ENCODE measurements around the gene NRDC.
"Not testable (repeated sequence)": the region's sequence is repeated elsewhere in the genome, so short reads cannot be mapped to it uniquely, and the experiment has no call there.

Gene NRDC

DNA sequence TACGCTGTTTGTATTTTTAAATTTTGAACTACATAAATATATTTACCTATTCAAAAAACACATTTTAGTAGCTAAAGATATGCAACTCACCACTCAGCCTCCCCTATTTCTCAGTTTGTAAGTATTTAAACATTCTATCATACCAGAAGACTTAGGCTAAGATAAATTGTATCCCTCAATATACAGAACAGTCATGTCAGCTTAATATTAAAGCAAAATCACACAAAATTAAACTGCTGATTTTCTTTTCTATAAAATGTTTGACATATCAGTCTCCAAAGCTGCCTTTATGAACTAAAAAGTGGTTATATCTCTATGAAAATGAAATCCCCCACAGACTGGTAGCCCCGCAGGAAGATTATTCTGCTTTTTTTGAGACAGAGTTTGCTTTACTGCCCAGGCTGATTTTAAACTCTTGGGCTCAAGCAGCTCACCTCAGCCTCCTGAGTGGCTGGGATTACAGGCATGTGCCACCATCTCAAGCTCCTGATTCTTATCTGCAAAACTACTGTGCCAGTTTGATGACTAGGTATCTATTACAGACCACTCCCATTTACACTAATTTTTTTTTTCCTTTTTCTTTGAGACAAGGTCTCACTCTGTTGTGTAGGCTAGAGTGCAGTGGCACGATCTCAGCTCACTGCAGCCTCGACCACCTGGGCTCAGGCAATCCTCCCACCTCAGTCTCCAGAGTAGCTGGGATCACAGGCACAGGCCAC is 37.6 kb downstream of the NRDC start:
- no peak for DNase-seq (ENCODE audit: low spot score)

DNA sequence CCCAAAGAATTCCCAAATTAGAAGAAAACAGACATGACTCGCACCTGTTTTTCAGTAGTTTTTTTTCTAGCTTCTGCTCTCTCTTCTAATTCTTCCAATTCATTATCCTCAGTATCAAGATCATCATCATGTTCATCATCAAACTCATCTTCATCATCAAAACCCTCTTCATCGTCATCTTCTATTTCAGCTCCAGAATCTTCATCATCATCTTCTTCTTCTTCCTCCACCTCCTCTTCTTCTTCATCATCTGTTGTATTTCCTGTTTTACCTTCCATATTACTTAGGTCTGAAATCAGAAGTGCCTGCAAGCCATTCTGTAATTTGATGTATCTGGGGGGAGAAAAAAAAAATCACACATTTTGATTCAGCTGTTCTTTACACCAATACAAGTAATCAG is 38.3 kb downstream of the NRDC start:
- no peak for DNase-seq (ENCODE audit: low spot score)

DNA sequence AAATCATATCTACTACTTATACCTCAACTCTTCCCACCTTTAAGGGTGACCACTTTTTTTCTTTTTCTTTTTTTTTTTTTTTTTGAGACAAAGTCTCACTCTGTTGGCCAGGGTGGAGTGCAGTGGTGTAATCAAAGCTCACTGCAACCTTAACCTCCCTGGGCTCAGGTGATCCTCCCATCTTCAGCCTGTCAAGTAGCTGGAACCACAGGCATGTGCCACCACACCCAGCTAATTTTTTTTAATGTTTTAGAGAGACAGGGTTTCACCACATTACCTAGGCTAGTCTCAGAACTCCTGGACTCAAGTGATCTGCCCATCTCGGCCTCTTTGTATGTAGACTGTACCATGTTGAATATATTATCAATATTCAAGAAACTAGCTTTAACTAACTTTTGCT is 39.4 kb downstream of the NRDC start:
- DNase-seq (ENCODE audit: low spot score), result no peak

DNA sequence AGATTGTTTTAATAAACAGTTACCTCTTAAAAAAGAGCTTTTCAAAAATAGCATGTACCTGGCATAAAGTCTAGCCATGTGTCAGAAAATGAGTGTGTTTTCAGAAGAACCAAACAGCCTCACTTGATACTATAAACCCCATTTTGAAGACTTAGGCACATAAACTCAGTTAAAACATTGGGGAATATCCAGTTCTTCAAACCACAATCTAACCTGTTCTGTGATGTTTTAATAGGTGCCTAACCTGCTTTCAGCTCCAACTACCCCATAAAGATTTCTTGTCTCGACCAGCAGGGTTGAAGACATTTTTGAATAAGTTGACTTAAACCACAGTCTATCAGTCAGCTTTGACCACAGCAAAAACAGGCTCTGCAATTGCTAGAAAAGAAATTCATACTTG is 41.3 kb downstream of the NRDC start:
- DNase-seq (ENCODE audit: low spot score), result no peak

DNA sequence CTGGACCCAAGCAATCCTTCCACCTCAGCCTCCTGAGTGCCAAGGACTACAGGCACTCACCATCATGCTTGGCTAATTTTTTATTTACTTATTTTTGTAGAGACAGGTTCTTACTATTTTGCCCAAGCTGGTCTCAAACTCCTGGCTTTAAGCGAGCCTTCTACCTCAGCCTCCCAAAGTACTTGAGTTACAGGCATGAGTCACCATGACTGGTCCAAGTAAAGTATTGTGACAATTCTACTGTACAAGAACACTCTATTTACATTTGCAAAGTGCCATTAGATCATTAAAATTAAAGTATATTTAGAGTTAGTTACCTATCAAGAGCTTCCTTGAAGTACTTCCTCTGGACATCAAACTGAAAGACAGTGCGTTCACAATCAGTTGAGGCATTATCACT is 44.8 kb downstream of the NRDC start:
- no peak for DNase-seq (ENCODE audit: low spot score)

DNA sequence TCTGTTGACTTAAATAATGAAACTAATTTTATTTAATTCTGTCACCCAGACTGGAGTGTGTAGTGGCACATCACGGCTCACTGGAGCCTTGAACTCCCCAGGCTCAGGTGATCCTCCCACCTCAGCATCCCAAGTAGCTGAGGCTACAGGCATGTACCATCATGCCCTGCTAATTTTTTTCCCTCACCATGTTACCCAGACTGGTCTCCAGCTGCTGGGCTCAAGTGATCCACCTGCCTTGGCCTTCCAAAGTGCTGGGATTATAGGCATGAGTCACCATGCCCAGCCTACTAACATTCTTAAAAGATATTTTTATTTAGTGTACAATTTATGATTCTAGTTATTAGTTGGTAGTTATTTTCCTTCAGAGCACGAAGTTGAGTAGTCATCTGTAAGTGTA is 49.5 kb downstream of the NRDC start:
- DNase-seq (ENCODE audit: low spot score), result no peak

DNA sequence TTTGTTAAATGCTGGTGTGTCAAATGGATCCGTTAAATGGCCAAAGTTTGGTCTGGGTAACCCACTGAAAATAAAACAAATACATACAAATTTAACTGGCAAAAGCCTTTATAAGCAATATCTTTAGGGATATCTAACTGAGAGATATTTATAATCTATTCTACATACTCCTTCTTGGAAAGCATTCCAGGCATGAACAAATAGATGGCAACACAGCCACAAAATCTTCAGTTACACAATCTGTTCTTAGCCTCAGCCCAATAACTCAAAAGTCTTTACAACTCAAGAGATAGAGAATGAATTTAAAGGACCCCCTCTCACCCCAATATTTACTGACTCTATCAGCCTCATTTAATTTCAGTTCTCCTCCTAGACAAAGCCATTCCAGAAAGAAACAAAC is 58.7 kb downstream of the NRDC start:
- no peak for DNase-seq (ENCODE audit: low spot score)

DNA sequence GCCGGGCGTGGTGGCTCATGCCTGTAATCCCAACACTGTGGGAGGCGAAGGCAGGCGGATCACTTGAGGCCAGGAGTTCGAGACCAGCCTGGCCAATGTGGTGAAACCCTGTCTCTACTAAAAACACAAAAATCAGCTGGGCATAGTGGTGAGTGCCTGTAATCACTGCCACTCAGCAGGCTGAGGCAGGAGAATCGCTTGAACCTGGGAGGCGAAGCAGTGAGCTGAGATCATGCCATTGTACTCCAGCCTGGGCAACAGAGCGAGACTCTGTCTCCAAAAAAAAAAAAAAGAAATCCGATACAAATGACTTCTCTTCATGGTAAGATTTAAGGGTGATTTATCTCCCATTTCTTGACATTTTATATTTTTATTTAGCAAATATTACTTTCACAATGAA is 59.5 kb downstream of the NRDC start:
- DNase-seq (ENCODE audit: low spot score), result not testable (repeated sequence)

DNA sequence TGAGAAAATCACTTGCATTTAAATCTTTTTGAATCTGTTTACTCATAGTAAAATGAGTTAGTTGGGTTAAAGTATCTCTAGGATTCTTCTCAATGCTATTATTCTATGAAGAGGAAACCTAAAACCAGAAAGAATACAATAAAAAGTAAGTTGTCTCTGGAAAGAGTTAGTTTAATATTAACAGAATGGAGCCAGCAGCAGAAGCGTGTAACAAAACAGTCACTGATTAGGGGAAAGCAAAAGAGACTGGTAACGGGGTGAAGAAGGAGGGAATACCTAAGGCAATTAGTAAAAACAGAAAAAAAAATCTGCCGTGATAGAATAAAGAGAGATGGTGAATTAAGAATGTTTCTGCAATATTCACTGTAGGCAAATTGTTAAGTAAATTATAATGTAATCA is 60.0 kb downstream of the NRDC start:
- no peak for DNase-seq (ENCODE audit: low spot score)

DNA sequence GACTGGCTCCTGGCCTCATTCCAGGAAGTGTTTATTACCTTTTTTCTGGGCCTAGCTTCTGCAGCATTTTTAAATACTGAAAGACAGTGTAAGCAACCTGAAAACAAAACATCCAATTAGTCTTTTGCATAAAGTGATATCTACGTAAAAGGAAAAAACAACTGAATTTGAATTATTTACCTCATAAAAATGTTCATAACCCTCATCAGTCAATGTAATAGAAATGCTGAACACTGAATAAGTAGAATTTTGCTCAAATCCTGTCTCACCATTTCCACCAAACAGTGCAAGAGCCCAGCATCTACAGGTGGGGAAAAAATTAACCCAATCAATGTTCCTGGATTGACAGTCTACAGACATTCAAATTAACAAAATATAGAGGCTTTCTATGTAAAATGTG is 64.0 kb downstream of the NRDC start:
- no peak for DNase-seq (ENCODE audit: low spot score)

DNA sequence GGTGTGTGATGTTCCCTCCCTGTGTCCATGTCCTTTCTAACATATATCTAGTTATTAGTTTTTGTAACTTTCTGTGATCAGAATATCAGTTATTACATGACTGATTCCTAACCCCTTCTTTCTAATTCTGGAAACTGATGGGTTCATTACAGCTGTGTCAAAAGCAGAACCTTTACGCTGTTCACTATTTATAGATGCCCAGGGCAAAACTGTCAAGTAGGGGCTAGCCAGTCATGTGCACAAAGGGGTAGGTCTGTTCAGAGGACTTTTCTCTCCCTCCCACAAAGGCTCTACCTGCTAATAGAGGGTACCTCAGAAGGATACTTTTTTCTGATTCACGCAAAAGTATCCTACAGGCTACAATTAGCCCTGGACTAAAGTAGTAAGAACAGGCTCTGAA is 79.2 kb downstream of the NRDC start:
- DNase-seq (ENCODE audit: low spot score), result no peak

DNA sequence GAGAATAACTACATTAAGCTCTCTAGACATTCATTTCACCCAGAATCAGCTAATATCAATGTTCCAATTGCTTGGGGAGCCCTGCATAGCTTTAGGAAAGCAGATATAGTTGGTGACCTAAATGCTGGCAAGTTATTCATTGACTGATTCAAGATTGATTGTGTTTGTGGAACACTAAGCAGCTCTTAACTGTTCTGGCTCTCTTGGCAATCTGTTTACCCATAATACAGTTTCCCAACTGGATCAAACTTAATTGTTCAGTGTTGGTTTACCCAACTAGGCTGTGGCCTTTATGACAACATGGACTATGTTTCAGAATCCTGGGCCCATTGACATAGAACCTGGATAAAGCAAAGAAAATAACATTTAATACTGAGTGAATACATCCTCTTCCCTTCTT is 83.7 kb downstream of the NRDC start:
- no peak for DNase-seq (ENCODE audit: low spot score)

DNA sequence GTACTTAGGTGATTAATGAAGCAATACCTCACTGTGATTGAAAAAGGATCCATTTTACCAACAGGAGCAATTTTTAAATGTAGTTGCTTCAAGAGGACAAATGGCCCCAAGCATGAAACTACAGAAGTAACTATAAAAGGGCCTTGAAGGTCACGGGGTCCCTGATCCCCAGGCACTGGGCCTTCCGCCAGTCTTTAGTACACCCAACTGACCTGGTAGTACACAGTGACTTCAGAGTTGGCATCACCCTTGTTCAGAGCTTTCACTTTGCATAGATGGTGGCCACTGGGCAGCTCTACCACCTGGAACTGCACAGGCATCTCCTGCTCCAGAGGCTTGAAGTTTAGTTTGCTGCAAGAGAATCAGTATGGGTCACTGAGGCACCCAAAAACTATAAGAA is 84.3 kb downstream of the NRDC start:
- DNase-seq (ENCODE audit: low spot score), result no peak

DNA sequence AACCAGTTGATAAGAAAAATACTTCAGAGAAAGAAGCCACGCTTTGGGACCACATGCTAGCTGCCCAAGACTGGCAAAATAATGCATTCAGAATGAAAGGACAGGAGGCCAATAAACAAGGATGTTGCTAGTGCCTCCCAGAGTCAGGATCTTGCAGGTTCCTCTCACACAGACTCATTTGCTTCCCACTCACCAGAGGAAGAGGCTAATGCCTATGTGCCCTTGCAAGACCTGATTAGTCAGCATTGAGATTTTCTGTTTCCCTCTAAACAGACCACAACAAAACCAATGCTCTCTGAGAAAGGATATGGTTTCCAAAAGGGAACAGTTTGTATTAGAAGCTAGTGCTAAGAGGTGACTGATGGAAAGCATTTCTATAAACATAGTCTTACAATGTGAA is 85.7 kb downstream of the NRDC start:
- no peak for DNase-seq (ENCODE audit: low spot score)

DNA sequence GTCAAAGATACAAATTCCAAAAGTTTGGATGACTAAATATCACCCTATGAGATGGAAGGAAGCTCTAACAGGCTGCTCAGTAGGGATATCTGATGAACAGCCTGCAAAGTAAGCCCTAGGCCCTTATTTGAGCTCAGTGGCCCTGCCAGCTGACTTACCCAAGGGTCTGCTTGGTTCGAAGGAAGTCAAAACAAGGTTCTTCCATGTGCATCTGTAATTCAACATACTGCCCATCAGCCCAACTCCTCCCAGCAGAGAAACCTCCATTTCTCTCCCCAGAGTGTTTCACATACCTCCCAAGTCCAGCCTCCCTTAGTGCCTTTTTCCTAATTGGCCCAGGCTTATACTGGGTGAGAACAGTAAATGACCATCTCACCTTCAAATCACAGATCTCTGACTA is 86.6 kb downstream of the NRDC start:
- no peak for DNase-seq (ENCODE audit: low spot score)

DNA sequence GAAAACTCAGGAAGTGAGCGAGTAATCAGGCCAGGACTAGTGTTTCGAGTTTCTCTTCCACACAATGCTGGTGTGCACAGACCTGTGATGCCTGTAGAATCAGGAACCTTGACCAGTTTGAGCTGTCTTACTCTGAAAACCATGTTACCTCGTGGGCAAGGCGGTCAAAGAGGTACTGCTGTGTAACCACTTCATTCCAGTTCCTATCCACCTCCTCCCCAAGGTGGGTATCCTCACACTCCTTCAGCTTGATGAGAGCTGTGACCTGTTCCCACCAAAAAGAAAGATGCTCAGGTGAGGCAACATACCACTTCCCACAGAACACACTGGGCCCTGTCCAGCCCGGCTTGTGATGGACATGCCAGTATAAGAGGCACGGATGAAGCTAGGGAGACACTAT is 88.1 kb downstream of the NRDC start:
- DNase-seq (ENCODE audit: low spot score), result no peak

DNA sequence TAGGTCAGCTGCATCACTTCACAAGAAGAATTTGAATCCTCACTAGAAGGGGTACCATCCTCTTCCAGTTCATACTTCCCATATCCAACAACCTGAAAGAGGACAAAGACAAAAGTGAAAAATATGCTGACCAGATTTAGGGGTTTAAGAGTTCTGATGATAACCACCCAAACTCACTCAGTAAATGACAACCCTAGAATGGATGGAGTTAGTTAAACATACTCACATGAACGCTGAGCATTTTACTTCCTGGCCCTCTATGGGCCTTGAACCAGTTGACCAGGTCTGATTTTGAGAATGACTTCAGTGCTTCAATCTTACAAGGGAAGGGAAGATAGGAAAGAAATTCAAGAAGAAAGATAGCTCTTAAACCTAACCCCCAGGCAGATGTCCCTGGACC is 89.2 kb downstream of the NRDC start:
- DNase-seq (ENCODE audit: low spot score), result no peak

DNA sequence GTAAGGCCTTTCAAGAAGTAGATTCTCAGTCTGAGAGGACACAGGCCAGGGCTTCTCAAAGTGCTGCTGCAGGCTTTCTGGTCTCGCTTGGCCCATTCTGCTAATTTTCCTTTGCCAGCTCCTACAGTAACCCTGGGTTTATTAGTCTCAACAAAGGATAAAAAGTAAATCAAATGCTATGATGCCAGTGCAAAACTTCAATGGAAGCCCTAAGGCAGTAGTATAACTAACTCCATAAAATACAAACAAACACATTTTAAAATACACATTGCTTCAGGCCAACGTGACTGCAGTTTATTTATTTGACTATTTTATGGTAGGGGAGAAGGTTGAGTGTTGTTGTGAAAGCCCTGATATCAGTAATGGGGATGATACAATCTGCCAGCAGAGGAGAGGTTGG is 89.6 kb downstream of the NRDC start:
- DNase-seq (ENCODE audit: low spot score), result no peak

DNA sequence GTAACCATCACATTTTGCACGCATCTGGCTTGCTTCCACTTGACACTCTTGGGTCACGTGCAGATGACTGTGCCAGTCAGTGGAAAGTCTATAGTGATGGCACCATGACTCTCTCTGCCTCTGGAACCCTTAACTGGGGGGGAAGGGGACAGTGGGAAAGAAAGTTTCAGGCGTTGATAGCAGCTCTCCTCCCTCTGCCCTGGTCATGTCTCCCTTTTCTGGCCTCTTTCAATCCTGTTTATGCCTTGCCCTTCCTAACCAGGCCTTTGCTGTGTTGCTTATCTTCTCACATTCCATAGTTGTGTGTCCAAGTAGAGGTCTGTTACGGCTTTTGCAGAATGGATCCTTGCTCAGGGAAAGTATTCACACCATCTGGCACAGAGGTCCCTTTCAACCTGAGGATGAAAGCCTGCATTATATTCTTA is 93.5 kb downstream of the NRDC start:
- DNase-seq (ENCODE audit: low spot score), result no peak

DNA sequence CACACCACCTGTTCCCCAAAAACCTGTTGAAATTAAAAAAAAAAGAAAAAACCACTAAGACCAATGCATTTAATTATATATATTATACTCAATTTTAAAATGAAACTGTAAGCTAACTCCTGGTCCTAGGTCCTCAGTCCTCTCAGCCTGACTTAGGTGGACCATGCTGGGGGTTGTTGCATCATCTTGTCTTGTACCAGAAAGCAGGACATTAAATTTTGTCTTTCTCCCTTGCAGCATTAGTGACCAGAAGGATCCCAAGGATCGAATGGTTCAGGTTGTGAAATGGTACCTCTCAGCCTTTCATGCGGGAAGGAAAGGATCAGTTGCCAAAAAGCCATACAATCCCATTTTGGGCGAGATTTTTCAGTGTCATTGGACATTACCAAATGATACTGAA is 97.6 kb downstream of the NRDC start:
- no peak for DNase-seq (ENCODE audit: low spot score)

DNA sequence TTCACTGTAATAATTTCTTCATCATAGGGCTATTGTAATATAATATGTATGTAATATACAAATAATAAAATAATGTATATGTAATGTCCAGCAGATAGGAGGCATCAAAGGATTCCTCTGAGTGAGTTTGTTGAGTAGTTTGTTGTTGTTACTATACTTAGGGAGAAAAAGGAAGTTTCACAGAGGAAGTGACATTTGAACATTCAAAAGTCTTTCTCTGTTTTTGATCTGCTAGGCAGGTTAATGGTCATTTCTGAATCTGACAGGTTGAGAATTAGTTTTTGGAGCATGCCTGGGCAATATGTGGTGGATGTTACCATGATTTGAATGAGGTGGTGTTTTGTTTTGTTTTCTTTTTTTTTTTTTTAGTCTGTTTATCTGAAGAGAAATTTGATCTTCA is 102.1 kb downstream of the NRDC start:
- DNase-seq (ENCODE audit: low spot score), result no peak

DNA sequence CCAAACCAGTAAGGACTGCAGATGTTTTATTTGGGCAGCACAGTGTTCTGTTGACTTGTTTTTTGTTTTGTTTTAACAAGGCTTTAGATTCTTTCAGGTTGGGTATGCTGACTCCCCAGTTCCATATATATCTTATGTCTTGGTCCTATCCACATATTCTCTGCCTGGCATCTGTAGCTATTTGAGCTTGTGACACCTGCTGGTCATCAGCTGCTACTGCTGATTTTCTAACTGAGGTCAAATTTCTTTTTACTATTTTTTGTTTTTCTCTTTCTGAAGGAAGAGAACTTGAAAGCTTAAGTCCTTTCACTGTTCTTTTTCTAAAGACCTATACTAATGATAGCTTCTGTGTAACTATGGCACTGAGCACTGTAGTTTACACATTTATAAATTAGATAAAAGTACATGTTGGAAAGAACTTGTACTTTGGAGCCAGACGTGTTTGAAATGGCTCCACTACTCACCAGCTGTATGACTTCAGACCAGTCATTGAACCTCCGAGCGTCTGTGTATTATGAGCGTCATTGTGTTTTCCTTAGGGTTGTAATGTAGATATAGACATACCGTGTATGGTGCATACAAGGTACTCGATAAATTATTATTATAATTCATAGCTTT is 109.4 kb downstream of the NRDC start:
- peak; percentile 66 for DNase-seq (ENCODE audit: low spot score)

DNA sequence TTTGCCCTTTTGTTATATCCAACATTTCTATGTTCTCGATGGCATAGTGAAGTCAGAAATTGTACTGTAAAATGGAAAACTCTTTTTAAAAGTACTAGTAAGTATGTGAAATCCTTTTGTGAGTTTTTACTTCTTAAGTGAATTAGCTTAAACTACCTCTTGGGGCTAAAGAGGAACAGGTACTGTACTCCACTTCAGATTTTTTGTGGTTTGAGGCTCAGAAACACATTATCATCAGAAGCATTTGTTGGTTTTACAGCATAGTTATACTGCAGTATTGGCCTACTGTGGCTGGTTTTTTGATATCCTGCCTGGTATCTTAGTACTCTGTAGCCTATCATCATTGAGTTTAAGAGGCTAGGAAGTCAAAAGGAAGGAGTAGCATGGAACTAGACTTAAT is 117.2 kb downstream of the NRDC start:
- DNase-seq (ENCODE audit: low spot score), result no peak

DNA sequence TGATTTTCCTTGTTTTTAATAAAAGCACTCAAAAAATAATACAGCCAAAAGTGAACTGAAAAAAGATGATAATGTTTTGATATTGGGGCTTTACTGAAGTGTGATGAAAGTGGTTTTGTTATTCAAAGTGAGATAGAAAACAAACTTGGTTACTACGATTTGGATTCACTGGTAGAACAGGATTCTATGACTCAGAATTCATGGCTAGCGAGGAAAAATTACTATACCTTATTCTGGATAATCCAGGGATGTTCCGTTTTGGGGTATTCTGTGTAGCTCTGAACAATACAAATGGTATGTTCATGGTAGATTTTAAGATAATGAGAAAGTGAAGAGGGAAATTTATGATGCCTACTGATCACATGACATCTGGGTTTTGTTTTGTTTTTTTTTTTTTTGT is 117.7 kb downstream of the NRDC start:
- DNase-seq (ENCODE audit: low spot score), result no peak

All from hematopoietic multipotent progenitor cell treated with erythropoietin and hydrocortisone succinate and interleukin-3 and kit ligand, for 15 days (in vitro differentiated cells).